ENCODE data around the gene ADCY4. TPM values are rescaled to one million over a fixed set of nuclear protein-coding genes. Genes with fewer than 3 reads are reported as not detected.

The ADCY4 gene
- total RNA-seq, result 1.8 and 2.3 TPM in 2 replicates

DNA sequence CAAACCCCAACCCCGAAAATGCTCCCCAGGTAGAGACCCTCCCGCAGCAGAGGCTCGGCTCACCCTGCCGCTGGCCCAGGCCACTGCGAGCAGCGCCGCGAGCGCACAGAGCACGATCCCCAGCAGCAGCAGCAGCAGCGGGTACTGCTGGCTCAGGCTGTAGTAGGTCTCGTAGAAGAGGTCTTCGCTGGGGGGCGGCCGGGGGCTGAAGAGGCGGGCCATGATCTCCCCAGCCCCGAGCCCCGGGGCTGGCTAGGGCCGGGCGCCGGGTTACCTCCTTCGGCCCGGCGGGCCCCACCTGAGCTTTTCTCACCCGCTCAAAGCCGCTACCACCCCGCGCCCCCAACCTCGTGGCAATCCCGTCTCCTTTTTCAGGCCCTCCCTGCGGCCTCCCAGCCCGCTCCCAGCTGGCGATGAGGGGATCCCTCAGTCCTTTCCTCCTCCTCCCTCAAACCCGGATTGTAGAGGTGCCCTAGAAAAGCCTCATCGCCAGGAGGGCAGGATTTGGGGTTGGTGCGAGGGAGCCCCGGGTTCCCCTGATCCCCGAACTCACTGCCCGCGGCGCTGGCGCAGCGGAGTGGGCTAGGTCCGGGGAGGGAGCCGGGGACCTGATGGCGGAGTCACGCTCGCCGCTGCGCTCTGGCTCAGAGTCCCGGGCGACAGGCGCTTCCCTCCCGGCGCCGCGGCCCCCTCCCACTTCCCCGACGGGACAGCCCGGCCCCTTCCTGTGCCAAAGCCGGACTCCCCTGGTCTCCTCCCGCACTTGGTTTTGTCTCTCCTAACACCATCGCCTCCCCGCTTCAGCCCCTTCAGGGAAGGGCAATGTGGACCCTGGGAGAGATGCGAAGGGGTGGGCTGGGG is at the start of gene ADCY4:
Gene ADCY4, minus strand, starts transcription at position 641 of the 861 bp plus-strand sequence. Its CDS starts 419 bp downstream, at position 222.

GRCh38 chr14:24367514-24368211 is 32.8 kb upstream of the ADCY4 start, which contains the start of gene NFATC4:
Gene NFATC4 (plus strand): TSS chr14:24368184. CDS start chr14:24368341, 157 bp downstream.

GRCh38 chr14:24339284-24340151 is 4.6 kb upstream of the ADCY4 start, which contains the start of gene RIPK3:
Gene RIPK3 (minus strand): TSS chr14:24339991. CDS start chr14:24339826, 165 bp downstream.

DNA sequence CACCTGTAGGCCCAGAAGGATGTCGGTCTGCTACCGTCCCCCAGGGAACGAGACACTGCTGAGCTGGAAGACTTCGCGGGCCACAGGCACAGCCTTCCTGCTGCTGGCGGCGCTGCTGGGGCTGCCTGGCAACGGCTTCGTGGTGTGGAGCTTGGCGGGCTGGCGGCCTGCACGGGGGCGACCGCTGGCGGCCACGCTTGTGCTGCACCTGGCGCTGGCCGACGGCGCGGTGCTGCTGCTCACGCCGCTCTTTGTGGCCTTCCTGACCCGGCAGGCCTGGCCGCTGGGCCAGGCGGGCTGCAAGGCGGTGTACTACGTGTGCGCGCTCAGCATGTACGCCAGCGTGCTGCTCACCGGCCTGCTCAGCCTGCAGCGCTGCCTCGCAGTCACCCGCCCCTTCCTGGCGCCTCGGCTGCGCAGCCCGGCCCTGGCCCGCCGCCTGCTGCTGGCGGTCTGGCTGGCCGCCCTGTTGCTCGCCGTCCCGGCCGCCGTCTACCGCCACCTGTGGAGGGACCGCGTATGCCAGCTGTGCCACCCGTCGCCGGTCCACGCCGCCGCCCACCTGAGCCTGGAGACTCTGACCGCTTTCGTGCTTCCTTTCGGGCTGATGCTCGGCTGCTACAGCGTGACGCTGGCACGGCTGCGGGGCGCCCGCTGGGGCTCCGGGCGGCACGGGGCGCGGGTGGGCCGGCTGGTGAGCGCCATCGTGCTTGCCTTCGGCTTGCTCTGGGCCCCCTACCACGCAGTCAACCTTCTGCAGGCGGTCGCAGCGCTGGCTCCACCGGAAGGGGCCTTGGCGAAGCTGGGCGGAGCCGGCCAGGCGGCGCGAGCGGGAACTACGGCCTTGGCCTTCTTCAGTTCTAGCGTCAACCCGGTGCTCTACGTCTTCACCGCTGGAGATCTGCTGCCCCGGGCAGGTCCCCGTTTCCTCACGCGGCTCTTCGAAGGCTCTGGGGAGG is 23.9 kb downstream of the ADCY4 start, which contains the start of gene LTB4R:
Gene LTB4R, plus strand, starts transcription at position 857 of the 959 bp plus-strand sequence. CDS start 4,150 bp downstream, outside the sequence.

DNA sequence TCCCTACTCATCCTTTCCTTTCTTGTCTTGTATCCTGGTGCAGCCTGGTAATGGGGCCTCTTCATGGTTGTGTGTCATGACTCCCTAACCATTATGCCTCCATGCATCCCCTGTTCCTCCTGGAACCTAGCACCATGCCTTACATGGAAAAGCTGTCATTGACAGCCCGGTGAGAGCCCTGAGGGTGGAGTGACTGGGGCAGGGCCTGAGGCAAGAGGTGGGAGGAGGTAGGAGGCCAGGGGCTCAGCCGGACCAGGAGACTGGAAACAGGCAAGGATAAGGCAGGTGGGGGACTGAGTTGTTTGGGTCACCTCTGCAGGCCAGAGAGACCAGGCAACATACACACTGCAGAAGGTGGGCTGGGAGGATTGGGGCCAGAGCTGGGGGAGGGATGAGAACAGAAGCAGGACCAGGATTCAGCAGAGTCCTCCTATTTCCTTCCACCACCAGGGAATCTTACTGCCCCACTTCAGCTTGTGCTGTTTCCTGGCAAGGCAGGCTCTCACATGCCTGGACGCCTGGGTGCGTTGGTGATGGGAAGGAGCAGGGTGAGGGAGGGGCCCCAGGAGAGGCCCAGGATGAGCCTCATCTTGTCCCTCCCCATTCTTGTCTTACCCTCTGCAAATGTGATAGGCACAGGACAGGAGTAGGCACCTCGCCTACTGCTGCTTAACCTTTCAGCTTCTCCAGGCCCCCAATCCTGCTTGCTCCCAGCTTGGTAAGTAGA is 25.2 kb downstream of the ADCY4 start, which contains the start of gene LTB4R2:
Gene LTB4R2, plus strand, starts transcription at position 603 of the 727 bp plus-strand sequence. CDS start 525 bp downstream, outside the sequence.

DNA sequence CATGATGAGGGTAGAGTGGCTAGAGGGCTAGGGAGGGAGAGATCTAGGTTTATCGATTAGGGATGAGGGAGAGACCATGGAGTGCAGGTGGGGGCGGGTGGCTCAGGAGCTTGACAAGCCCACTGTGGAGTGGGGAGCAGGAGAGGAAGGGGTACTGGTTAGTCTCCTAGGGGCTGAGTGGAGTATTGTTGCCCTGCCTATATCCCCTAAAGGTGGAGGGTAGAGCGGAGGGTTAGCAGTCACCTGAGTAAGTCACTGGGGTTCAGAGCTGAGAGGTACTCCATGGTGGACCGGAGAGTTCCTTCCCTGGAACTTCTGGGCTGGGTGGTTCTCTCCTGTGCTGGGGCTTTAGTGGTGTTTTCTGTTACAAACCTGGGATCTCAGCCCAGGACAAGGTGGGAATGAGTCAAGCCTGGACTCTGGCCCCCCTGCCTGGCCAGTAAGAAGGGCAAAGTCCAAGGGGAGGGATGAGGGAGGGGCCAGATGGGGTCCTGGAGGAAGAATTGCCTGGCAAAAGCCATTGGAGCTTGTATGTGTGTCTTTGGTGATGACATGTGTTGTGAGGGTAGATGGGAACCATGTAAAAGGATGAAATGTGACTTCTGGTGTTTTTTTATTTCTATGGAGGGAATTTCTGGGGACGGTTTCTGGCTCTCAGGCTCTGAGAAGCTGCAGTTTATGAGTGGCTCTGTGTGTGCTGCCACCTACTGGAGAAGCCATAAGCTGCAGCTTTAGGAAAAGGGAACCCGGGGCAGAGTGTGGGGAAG is 27.1 kb downstream of the ADCY4 start, which contains the start of gene CIDEB:
Gene CIDEB, minus strand, starts transcription at position 403 of the 767 bp plus-strand sequence. Its CDS starts 119 bp downstream, at position 284.

DNA sequence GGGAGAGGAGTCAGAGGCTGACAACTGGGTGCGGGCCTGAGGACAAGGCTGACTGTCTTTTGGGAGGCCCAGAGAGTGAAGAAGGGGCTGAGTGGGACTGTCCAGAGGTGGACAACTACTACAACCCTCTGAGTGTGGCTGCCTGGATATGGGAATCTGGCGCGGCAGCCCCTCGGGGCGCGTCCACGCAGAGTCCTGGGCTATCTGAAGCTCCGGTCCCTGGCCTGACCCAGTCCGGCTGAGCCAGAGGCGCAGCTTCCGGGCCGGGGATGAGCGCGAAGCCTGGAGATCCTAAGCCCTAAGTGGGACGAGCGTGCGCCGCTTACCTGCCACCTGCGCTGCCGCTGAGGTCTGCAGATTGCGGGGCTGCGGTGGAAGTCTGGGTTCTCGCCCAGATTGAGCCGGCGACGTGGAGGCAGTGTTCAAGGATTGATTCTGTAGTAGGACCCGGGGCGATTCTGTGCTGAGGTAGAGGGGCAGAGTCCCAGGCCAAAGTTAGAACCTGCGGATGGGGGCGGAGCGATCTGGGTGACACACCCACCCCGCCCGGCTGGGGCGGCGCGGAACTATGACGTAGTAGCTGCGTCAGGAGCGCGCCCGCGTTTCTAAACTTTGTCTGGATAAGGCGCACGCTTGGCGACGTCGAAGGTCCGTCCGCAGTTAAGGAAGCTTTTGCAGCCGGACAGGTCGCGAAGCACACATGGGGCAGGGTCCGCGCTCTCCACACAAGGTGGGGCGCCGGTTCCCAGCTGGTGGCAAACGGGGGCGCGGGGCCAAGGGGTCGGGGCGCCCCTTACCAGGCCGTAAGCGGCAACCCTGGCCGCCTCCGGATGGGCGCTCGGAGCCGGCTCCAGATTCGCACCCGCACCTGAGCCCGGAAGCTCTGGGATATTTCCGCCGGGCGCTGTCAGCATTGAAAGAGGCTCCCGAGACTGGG is 35.3 kb downstream of the ADCY4 start, which contains the start of the genes DHRS1 and NOP9:
Gene DHRS1, minus strand, starts transcription at position 526 of the 937 bp plus-strand sequence. CDS start 674 bp downstream, outside the sequence.
Gene NOP9, plus strand, starts transcription at position 596 of the 937 bp plus-strand sequence. Its CDS starts 105 bp downstream, at position 701.

DNA sequence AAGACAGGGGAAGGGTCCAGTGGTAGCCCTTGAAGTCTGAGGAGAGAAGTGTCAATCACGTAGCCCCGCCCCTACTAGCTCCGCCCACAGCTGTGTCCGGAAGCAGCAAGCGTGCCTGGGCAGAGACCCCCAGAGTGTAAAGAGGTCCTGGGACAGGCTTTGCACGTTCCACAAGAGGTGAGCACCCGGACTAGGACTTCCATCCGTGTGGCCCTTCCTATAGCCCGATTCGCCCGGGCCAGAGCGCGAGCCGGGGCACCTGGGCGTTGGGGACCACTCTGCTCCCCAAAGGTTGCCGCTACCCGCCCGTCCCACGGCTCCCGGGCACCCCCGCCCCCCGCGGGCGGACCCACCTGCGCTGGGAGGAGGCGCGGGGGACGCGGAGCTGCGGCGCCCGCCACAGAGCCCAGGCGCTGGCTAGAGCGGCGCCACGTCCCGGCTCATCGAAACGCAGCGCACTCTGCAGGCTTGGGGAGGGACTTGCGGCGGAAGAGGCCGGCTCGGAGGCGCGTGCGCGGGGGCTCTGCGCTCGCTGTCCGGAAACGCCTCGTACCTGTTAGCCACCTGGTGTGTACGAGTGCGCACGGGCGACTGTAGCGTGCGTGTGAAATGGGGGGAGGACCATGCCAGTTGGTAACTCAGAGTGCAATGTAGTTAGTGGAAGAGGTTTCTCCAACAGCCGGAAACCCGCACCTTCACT is 63.6 kb downstream of the ADCY4 start, which contains the start of gene RABGGTA:
Gene RABGGTA, minus strand, starts transcription at position 464 of the 700 bp plus-strand sequence. CDS start 482 bp downstream, outside the sequence.

Other genes with a start within 250 kb of the ADCY4 start
- gene PCK2, start 240.8 kb downstream of the ADCY4 start, total RNA-seq, result 32.7 and 43.4 TPM in 2 replicates
- 27.5 and 28.7 TPM in 2 replicates for gene DCAF11, start 220.3 kb downstream of the ADCY4 start, total RNA-seq
- gene NRL, start 220.1 kb downstream of the ADCY4 start, total RNA-seq, result 0.32 TPM in 1 of 2 replicates, not detected in the other
- 0.32 TPM in 1 of 2 replicates, not detected in the other for gene FITM1, start 204.4 kb downstream of the ADCY4 start, total RNA-seq
- gene PSME1, start 198.9 kb downstream of the ADCY4 start, total RNA-seq, result 151 and 174 TPM in 2 replicates
- 14.4 and 27.4 TPM in 2 replicates for gene EMC9, start 193.5 kb downstream of the ADCY4 start, total RNA-seq
- gene PSME2, start 188.5 kb downstream of the ADCY4 start, total RNA-seq, result 44.6 and 52.2 TPM in 2 replicates
- 24.2 and 25.6 TPM in 2 replicates for gene RNF31, start 187.6 kb downstream of the ADCY4 start, total RNA-seq
- gene IRF9, start 173.8 kb downstream of the ADCY4 start, total RNA-seq, result 34.2 and 65.2 TPM in 2 replicates
- gene REC8, start 163.0 kb downstream of the ADCY4 start, total RNA-seq, result 2.9 TPM in 1 of 2 replicates, not detected in the other
- gene IPO4, start 146.3 kb downstream of the ADCY4 start, total RNA-seq, result 24.2 and 39.0 TPM in 2 replicates
- 71.5 and 84.7 TPM in 2 replicates for gene TM9SF1, start 139.6 kb downstream of the ADCY4 start, total RNA-seq
- not detected in 2 replicates for gene TSSK4, start 129.4 kb downstream of the ADCY4 start, total RNA-seq
- gene CHMP4A, start 121.6 kb downstream of the ADCY4 start, total RNA-seq, result 34.7 TPM in 2 replicates
- gene MDP1, start 119.0 kb downstream of the ADCY4 start, total RNA-seq, result 6.7 and 9.2 TPM in 2 replicates
- 140 and 176 TPM in 2 replicates for gene NEDD8, start 102.7 kb downstream of the ADCY4 start, total RNA-seq
- gene GMPR2, start 102.1 kb downstream of the ADCY4 start, total RNA-seq, result 41.7 and 96.7 TPM in 2 replicates
- 42.1 and 42.6 TPM in 2 replicates for gene TINF2, start 92.4 kb downstream of the ADCY4 start, total RNA-seq
- 0.16 and 0.72 TPM in 2 replicates for gene TGM1, start 71.9 kb downstream of the ADCY4 start, total RNA-seq
- gene RABGGTA, start 63.5 kb downstream of the ADCY4 start, total RNA-seq, result 25.9 and 39.9 TPM in 2 replicates
- gene DHRS1, start 35.3 kb downstream of the ADCY4 start, total RNA-seq, result 11.3 and 19.0 TPM in 2 replicates
- 12.6 and 13.9 TPM in 2 replicates for gene NOP9, start 35.2 kb downstream of the ADCY4 start, total RNA-seq
- 0.18 and 2.8 TPM in 2 replicates for gene CIDEB, start 27.1 kb downstream of the ADCY4 start, total RNA-seq
- gene LTB4R2, start 24.9 kb downstream of the ADCY4 start, total RNA-seq, result 1.4 and 2.1 TPM in 2 replicates
- 3.6 and 6.3 TPM in 2 replicates for gene LTB4R, start 23.6 kb downstream of the ADCY4 start, total RNA-seq
- gene RIPK3, start 4.9 kb upstream of the ADCY4 start, total RNA-seq, result 0.36 TPM in 1 of 2 replicates, not detected in the other
- 40.0 and 41.9 TPM in 2 replicates for gene NFATC4, start 33.1 kb upstream of the ADCY4 start, total RNA-seq
- gene NYNRIN, start 63.9 kb upstream of the ADCY4 start, total RNA-seq, result 6.3 and 11.7 TPM in 2 replicates
- 2.8 and 3.4 TPM in 2 replicates for gene CBLN3, start 94.6 kb upstream of the ADCY4 start, total RNA-seq
- gene KHNYN, start 94.9 kb upstream of the ADCY4 start, total RNA-seq, result 30.3 and 36.6 TPM in 2 replicates
- gene SDR39U1, start 107.7 kb upstream of the ADCY4 start, total RNA-seq, result 14.1 and 24.2 TPM in 2 replicates
- gene CMA1, start 173.2 kb upstream of the ADCY4 start, total RNA-seq, result not detected in 2 replicates
- not detected in 2 replicates for gene CTSG, start 241.2 kb upstream of the ADCY4 start, total RNA-seq

Data from cardiac atrium fibroblast (primary cell).